Testis (tissue), 3 donors: Measurements from ENCODE around the gene KCNAB2. TPM values are rescaled to one million over a fixed set of nuclear protein-coding genes. Genes with fewer than 3 reads are reported as not detected.
A peak's percentile ranks its signal among the peaks of the same experiment; 100 is the strongest.

Experiments used
- DNase-seq: peaks from one replicate; pipeline ENCODE4 v3.0.0-alpha.2; 2019
- H3K27ac ChIP-seq, 2 donors: fragments of 200-600 bp; sonication (generic); one replicate each; pipeline ENCODE4 v1.5.1; 2019
- H3K27me3 ChIP-seq: fragments of 200-600 bp; sonication (generic); one replicate; pipeline ENCODE4 v1.5.1; 2019
- H3K36me3 ChIP-seq: fragments of 200-600 bp; sonication (generic); one replicate; pipeline ENCODE4 v1.5.1; 2017; ENCODE audit warnings: low read depth; ENCODE audit errors: missing control alignments
- H3K4me1 ChIP-seq: fragments of 200-600 bp; sonication (generic); one replicate; pipeline ENCODE4 v1.5.1; 2019
- H3K4me3 ChIP-seq, 2 donors: fragments of 200-600 bp; sonication (generic); one replicate each; pipeline ENCODE4 v1.5.1; 2017 to 2019
- H3K9me3 ChIP-seq: fragments of 200-600 bp; sonication (generic); one replicate; pipeline ENCODE4 v1.5.1; 2017
- CTCF ChIP-seq, 3 experiments: fragments of 450-650 bp in 2 of 3; fragments of 200-600 bp in 1 of 3; sonication (generic) in 1 of 3; IDR thresholded peaks; one replicate each; pipeline ENCODE4 v1.5.1; 2016 to 2019; ENCODE audit warnings: antibody characterized with exemption in 3 of 3, mild to moderate bottlenecking in 2 of 3, moderate library complexity in 1 of 3
- POLR2A ChIP-seq: fragments of 450-650 bp; IDR thresholded peaks from one replicate; pipeline ENCODE4 v1.6.1; 2017; ENCODE audit warnings: antibody characterized with exemption, mild to moderate bottlenecking, moderate library complexity
- WGBS, 2 donors: methylation state at CpG; one replicate each; pipeline ENCODE4 v1.1.5; 2018; 5-methylcytosine and 5-hydroxymethylcytosine counted together
- intact Hi-C: fragments of 100-400 bp; cut with DNase I; formaldehyde crosslinking; loops from one replicate; pipeline ENCODE4 v1.15.1; 2023; ENCODE audit warnings: low total_unique reads
- polyA plus RNA-seq: library from polyadenylated mRNA; stranded (reverse); fragments of 350-450 nt; fragmentation: Illumina TruSeq; extraction: RNeasy Lipid Tissue Mini Kit (QIAGEN cat#74804); gene quantifications from one replicate; pipeline ENCODE4 v1.2.3, GENCODE V29; 2014; ENCODE audit warnings: low read depth, low replicate concordance; ENCODE audit not compliant: insufficient read depth
- total RNA-seq, 2 donors: library from RNA; depleted of rRNA; stranded (reverse); fragments of >200 nt; gene quantifications; one replicate each; pipeline ENCODE4 v1.2.3, GENCODE V29; 2016

Gene KCNAB2
- total and polyA plus RNA-seq, 3 donors from 2014 or later = 9.0 to 9.8 (median 9.3) TPM

DNA sequence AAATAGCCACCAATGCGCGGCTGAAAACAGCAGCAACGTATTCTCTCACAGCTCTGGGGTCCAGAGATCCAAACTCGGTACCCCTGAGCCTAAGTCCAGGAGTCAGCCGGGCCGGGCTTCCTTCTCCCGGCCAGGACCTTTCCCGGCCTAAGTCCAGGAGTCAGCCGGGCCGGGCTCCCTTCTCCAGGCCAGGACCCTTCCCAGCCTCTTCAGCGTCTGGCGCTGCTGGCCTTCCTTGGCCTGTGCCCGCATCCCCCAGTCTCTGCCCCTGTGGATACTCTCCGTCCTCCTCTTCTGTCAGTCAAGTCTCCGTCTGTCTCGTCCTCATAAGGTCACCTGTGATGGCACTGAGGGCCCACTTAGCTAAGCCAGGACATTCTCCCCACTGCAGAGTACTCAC lies 32.2 kb downstream of the KCNAB2 start:
- Histone ChIP-seq H3K9me3 (no peaks in the 10 kb centered on the region), H3K27ac (no peak overlapping the region), H3K36me3 (no peaks in the 10 kb centered on the region), H3K27me3 (no peaks in the 10 kb centered on the region), H3K4me3 (no peak overlapping the region), H3K4me1 (no peaks in the 10 kb centered on the region)
- WGBS, 2 donors = 97% methylated on average over 16 of the region's 16 CpGs
- no peak for DNase-seq
- intact Hi-C loops = no loop called here
- TF ChIP-seq CTCF (IDR thresholded peaks at IDR 0.05) (no peak), POLR2A (no peak)

- intact Hi-C loops = no loop called here
- DNase-seq = no peak
- TF ChIP-seq POLR2A (no peak), CTCF (IDR thresholded peaks at IDR 0.05) (no peak)
- no peaks in the 10 kb centered on the region for H3K4me1 ChIP-seq
- H3K36me3 ChIP-seq = no peaks in the 10 kb centered on the region
- 74 to 79% methylated on average over 11 to 12 of the region's 12 CpGs for WGBS, 2 donors
- H3K4me3 ChIP-seq = no peak overlapping the region
- no peak overlapping the region for H3K27ac ChIP-seq
- no peaks in the 10 kb centered on the region for H3K9me3 ChIP-seq
- H3K27me3 ChIP-seq = no peaks in the 10 kb centered on the region
Observed at GRCh38 chr1:6080469-6080868, 34.8 kb downstream of the KCNAB2 start.

DNA sequence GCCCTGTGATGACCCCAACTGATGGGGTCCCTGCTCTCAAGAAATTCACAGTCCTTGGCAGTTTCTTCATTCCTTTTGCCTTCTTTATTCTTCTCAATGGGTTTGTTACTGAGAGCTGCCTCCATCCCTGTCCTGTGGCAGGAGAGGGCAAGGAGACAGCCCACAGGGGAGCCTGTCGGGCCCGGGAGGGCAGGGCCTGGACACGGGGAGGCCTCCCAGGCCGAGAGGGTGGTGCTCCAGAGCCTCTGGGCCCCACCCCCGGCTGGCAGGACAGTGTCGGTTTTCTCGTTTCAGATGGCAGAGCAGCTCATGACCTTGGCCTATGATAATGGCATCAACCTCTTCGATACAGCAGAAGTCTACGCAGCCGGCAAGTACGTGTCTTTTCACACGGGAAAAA lies 36.2 kb downstream of the KCNAB2 start:
- DNase-seq = no peak
- no peak overlapping the region for H3K4me3 ChIP-seq
- no peaks in the 10 kb centered on the region for H3K4me1 ChIP-seq
- intact Hi-C loops = no loop called here
- H3K27me3 ChIP-seq = no peaks in the 10 kb centered on the region
- H3K27ac ChIP-seq = no peak overlapping the region
- 91 to 94% methylated on average over 12 of the region's 12 CpGs for WGBS, 2 donors
- H3K36me3 ChIP-seq = no peaks in the 10 kb centered on the region
- TF ChIP-seq POLR2A (no peak), CTCF (IDR thresholded peaks at IDR 0.05) (no peak)
- H3K9me3 ChIP-seq = no peaks in the 10 kb centered on the region

DNA sequence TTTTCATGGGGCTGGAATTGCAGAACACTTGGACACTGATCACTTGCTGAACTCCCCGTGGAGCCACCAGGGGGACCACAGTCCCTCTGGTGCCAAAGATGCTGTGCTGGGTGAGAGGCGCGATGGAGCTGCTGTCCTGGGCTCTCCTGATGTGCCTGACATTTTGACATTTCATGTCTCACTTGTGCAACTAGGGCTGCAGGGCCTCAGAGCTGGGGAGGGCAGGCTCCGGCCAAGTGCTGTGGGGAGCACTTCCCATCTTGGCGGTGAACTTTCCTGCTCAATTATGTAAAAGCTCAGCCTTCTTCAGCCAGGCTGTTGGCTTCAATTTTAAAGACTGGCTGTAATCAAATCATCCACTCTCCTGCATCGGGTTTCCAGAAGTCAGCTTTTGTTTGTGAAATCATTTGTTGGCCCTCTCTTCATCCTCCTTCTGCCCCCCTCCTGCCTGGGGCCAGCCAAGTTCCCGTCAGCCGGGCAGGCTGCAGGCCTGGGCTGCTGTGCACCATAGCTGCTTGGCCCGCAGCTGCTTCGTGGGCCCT lies 36.8 kb downstream of the KCNAB2 start:
- Histone ChIP-seq H3K36me3 (no peaks in the 10 kb centered on the region), H3K4me1 (no peaks in the 10 kb centered on the region), H3K9me3 (no peaks in the 10 kb centered on the region), H3K27me3 (no peaks in the 10 kb centered on the region), H3K27ac (no peak overlapping the region), H3K4me3 (no peak overlapping the region)
- TF ChIP-seq POLR2A (no peak), CTCF (IDR thresholded peaks at IDR 0.05) (no peak)
- WGBS, 2 donors = 73 to 78% methylated on average over 8 to 10 of the region's 10 CpGs
- DNase-seq = peak; percentile 26
- intact Hi-C loops = no loop called here

DNA sequence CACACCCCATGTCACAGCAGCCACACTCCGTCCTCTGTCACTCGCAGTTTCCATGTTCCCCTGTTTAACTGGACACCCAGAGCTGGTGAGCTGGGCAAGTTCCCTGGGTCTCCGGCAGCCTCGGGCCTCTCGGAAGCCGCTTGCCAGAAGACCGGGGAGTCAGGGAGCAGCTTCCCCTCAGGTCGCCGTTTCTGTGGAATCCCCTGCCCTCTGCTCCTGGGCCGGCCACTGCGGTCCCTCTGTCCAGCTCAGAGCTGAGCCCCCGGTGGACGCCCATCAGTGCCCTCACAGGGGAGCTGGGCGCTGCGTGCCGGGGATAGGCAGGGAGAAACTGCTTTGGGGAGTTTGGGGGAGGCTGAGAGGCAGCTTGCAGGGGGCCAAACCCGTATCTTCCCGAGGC lies 37.7 kb downstream of the KCNAB2 start:
- TF ChIP-seq POLR2A (no peak), CTCF (IDR thresholded peaks at IDR 0.05) (no peak)
- H3K27me3 ChIP-seq = no peaks in the 10 kb centered on the region
- no peaks in the 10 kb centered on the region for H3K9me3 ChIP-seq
- intact Hi-C loops = no loop called here
- no peak overlapping the region for H3K27ac ChIP-seq
- no peaks in the 10 kb centered on the region for H3K36me3 ChIP-seq
- no peak overlapping the region for H3K4me3 ChIP-seq
- no peaks in the 10 kb centered on the region for H3K4me1 ChIP-seq
- DNase-seq = no peak
- 82 to 93% methylated on average over 6 to 16 of the region's 18 CpGs for WGBS, 2 donors
